Mesodermal cell (in vitro differentiated cells): ENCODE results near the gene CCDC47.

Experiments used
- H3K27ac ChIP-seq: 2 replicates; pipeline ENCODE4 v1.7.0; 2013; ENCODE audit warnings: mild to moderate bottlenecking, low read depth, low read length, moderate library complexity; ENCODE audit not compliant: severe bottlenecking
- H3K36me3 ChIP-seq: 2 replicates; pipeline ENCODE4 v1.7.1; 2013; ENCODE audit warnings: mild to moderate bottlenecking, low read length, moderate library complexity; ENCODE audit not compliant: control insufficient read depth, insufficient read depth
- H3K4me1 ChIP-seq: one replicate; pipeline ENCODE4 v1.7.1; 2013; ENCODE audit warnings: mild to moderate bottlenecking, low read length; ENCODE audit not compliant: insufficient read depth, control insufficient read depth, poor library complexity, severe bottlenecking
- H3K4me3 ChIP-seq: 2 replicates; pipeline ENCODE4 v1.7.0; 2013; ENCODE audit warnings: low read length, control low read depth, mild to moderate bottlenecking; ENCODE audit not compliant: insufficient read depth, poor library complexity, severe bottlenecking; ENCODE audit errors: extremely low read depth
- H3K9me3 ChIP-seq: 2 replicates; pipeline ENCODE4 v1.7.1; 2013; ENCODE audit warnings: mild to moderate bottlenecking, low read length, moderate library complexity; ENCODE audit not compliant: control insufficient read depth
- WGBS, 2 experiments: methylation state at CpG; one replicate each; pipeline ENCODE4 v1.1.5; 2013; ENCODE audit warnings: missing lambda C conversion rate in 2 of 2; ENCODE audit not compliant: insufficient coverage in 2 of 2; 5-methylcytosine and 5-hydroxymethylcytosine counted together

The CCDC47 gene

DNA sequence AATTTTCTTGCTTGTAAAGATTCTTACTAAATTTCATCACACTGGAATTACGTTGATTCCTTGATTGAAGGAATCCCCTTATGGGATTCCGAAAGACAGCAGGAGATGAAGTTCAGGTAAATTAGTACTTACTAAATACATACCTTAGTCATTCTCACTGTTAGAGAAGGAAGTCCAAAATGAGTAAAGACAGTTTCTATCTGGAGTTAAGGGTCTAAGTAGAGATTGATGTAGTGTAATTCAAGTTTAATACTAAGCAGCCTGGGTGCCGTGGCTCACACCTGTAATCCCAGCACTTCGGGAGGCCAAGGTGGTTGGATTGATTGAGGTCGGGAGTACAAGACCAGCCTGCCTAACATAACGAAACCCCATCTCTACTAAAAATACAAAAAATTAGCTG lies 10.1 kb upstream of the CCDC47 start:
- H3K36me3 ChIP-seq: peaks cover 72% of the 10 kb centered on the region
- no peak overlapping the region for H3K27ac ChIP-seq
- H3K4me1 ChIP-seq: no peaks in the 10 kb centered on the region
- no peak overlapping the region for H3K4me3 ChIP-seq
- 95% methylated on average over 3 of the region's 6 CpGs; no CpG with 5 or more reads in 1 of the 2 experiments for WGBS, 2 experiments
- H3K9me3 ChIP-seq: no peaks in the 10 kb centered on the region

DNA sequence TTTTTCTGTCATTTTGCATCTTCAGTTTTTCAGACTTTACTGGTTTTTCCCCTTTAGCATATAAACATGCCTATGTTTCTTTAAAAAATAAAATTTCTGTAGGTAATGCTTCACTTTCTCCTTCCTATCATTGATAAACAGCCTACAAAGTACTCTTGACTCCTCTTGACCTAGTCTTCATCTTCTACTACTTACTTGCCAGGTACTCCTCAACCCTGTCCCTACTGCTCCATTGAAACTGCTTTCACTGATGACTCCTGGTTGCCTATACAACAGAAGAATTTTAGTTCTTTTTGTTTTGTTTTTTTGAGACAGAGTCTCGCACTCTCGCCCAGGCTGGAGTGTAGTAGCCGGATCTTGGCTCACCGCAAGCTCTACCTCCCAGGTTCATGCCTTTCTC lies 7.5 kb upstream of the CCDC47 start:
- 86 to 100% methylated on average over 4 of the region's 4 CpGs for WGBS, 2 experiments
- H3K9me3 ChIP-seq: no peaks in the 10 kb centered on the region
- no peak overlapping the region for H3K4me3 ChIP-seq
- H3K27ac ChIP-seq: no peak overlapping the region
- H3K4me1 ChIP-seq: no peaks in the 10 kb centered on the region
- H3K36me3 ChIP-seq: peaks cover 77% of the 10 kb centered on the region

DNA sequence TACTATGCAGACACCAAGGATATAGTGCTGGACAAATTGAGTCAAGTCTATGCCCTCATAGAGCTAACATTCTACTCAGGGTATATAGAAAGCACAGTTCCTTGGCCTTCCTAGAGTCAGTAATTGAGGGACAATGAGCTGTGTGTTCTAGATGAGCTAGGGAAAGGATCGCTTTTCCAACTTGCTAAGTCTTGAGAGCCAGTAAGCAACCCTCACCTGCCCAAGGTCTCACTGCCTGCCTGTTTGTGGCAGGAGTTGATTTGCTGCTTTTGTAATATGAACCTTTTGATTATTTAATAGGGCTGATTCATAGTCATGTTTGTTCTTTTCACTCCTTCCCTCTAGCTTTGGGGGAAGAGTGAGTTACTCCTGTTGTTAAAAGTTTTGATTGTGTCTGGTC lies 7.1 kb upstream of the CCDC47 start:
- H3K36me3 ChIP-seq: peaks cover 77% of the 10 kb centered on the region
- WGBS, 2 experiments: 63% methylated on average over 1 of the region's 1 CpG; no CpG with 5 or more reads in 1 of the 2 experiments

DNA sequence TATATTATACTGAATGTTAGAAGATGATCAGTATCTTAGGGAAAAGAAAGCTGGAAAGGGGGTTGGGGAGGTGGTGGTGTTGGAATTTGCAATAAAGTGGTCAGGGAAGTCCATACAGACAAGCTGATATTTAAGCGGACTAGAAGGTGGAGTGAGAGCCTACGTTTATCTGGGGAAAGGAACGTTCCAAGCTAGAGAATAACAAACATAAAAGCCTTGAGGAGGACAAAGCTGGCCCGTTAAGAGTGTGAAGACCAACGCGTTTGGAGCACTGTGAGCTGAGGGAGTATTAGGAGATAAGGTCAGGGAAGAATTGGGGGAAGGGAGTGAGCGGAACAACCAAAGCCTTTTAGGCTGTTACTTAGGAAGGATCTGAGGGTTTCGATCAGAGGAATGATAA lies 2.0 kb upstream of the CCDC47 start:
- 5% methylated on average over 6 to 7 of the region's 8 CpGs for WGBS, 2 experiments

More for the DNA sequence above, 7.1 kb upstream of the CCDC47 start:
- H3K9me3 ChIP-seq: no peaks in the 10 kb centered on the region
- no peaks in the 10 kb centered on the region for H3K4me1 ChIP-seq
- H3K27ac ChIP-seq: no peak overlapping the region
- no peak overlapping the region for H3K4me3 ChIP-seq

DNA sequence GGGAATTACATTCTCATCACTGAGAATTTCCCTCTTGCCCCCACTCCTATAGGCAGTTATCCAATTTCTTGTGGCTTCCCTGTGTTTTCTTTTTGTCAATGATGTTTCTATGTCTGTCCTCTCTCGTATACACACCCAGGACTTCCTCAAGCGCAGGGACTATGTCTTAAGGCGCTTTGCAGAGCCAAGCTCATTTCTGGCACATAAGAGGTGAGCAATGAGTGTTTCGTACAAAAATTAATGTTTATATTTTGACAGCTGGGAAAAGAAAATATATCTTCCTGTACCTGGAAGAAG lies 1.5 kb upstream of the CCDC47 start:
- H3K27ac ChIP-seq: peak overlapping the region; percentile 43
- H3K4me3 ChIP-seq: peak overlapping the region; percentile 100
- no peaks in the 10 kb centered on the region for H3K9me3 ChIP-seq
- WGBS, 2 experiments: 0 to 10% methylated on average over 1 to 2 of the region's 4 CpGs
- no peaks in the 10 kb centered on the region for H3K4me1 ChIP-seq
- peaks cover 52% of the 10 kb centered on the region for H3K36me3 ChIP-seq

More for the DNA sequence above, 2.0 kb upstream of the CCDC47 start:
- no peaks in the 10 kb centered on the region for H3K4me1 ChIP-seq
- peak overlapping the region; percentile 43 for H3K27ac ChIP-seq
- H3K4me3 ChIP-seq: peak overlapping the region; percentile 100
- no peaks in the 10 kb centered on the region for H3K9me3 ChIP-seq
- H3K36me3 ChIP-seq: peaks cover 49% of the 10 kb centered on the region

DNA sequence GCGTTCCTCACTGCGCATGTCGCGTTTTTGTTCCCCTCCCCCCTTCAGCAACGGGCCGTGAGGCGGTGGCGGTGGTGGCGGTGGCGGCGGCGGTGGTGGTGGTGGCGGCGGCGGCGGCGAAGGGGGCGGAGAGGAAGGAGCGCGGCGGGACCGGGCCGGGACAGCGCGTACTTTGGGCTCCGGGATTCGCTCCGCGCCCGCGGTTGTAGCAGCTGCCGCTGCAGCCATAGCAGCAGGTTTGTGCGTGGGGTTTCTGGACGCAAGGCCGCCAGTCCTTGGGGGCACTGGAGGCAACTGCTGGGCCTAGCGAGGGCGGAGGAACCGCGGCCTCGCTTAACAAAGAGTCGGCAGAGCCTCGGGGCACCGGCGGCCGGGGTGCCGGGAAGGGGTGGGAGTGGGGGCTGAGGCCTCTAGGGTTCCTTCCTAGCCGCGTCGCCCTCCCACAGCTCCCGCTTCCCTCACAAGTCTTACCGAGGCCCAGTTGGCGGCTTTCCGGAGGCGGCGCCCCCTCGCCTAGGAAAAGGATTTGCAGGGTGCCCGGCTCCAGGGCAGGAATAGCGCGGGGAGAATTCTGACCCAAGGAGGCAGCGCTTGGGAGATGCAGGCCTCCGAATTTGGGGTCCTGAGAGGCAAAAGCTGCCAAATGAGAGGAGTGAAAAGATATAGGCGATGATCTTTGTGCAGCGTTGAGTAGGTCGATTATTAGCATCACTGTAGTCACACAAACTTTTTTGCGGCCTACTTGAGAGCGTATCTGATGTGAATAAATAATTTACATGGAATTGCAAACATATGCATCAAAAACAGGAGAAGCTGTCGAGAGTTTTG lies 958 bp upstream of the CCDC47 start, which contains the start of gene DDX42:
DDX42 (plus strand) TSS at position 30 of the 828 bp plus-strand sequence. CDS start 12,880 bp downstream, outside the sequence.
- WGBS, 2 experiments: 0% methylated on average over 34 to 35 of the region's 67 CpGs
- H3K4me3 ChIP-seq: peak within 1 kb of the TSS; percentile 100
- no peaks in the 10 kb centered on the region for H3K4me1 ChIP-seq
- peak within 1 kb of the TSS; percentile 100 for H3K27ac ChIP-seq
- H3K36me3 ChIP-seq: peaks cover 52% of the 10 kb centered on the region
- no peaks in the 10 kb centered on the region for H3K9me3 ChIP-seq

DNA sequence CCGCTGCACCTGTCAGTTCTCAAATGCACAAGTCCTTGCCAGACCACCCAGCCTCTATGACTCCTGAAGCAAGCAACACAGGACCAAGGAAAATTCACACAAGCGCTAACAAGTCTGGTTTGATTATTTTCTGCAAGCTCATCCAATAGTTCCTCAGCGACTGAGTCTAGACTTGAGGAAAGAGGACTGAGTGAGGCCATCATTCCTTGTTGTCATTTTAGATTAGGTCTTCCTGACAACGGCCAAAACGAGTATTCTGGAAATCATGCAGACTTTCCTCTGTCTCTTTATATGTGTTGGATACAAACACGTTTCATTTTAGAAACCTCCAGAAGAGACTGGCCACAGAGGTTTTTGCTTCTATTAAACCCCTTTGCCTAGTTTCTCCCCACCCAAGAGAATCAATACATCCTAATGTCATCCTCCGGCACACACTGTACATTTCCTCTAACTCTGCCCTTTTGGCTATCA lies 561 bp downstream of the CCDC47 start:
- peak overlapping the region; percentile 100 for H3K4me3 ChIP-seq
- 13 to 21% methylated on average over 4 to 6 of the region's 7 CpGs for WGBS, 2 experiments
- peaks cover 46% of the 10 kb centered on the region for H3K36me3 ChIP-seq
- no peaks in the 10 kb centered on the region for H3K9me3 ChIP-seq
- peak overlapping the region; percentile 100 for H3K27ac ChIP-seq
- no peaks in the 10 kb centered on the region for H3K4me1 ChIP-seq

DNA sequence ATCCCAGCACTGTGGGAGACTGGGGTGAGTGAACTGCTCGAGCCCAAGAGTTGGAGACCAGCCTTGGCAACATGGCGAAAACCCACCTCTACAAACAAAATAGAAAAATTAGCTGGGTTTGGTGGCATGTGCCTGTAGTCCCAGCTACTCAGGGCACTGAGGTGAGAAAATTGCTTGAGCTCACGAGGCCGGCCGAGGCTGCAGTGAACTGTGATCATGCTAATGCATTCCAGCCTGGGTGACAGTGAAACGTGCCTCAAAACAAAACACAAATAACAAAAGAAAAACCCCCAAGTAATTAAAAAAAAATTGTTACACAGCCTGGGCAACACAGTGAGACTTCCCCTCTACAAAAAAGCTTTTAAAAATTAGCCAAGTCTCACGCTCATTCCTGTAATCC lies 5.0 kb downstream of the CCDC47 start:
- Histone ChIP-seq H3K9me3 (no peaks in the 10 kb centered on the region), H3K27ac (no peak overlapping the region), H3K36me3 (peaks cover 60% of the 10 kb centered on the region), H3K4me1 (no peaks in the 10 kb centered on the region), H3K4me3 (no peak overlapping the region)
- 84 to 88% methylated on average over 1 to 4 of the region's 7 CpGs for WGBS, 2 experiments

DNA sequence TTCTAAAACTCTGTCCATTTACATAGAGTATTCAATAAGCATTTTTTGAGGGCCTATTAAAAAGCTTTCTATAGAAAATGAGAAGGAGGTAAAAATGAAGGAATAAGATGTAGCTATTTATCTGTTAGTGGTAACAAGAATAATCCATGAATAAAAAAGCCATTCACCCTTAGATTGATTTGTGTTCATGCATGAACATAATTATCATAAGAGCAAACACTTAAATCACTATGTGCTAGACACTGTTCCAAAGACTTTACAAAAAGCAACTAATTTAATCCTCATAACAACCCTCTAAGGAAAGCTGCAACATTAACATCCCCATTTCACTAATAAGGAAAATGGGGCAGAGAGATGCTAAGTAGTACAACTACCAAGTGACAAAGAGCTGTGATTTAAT lies 6.6 kb downstream of the CCDC47 start:
- Histone ChIP-seq H3K27ac (no peak overlapping the region), H3K4me3 (no peak overlapping the region), H3K9me3 (no peaks in the 10 kb centered on the region), H3K36me3 (peaks cover 76% of the 10 kb centered on the region), H3K4me1 (no peaks in the 10 kb centered on the region)

DNA sequence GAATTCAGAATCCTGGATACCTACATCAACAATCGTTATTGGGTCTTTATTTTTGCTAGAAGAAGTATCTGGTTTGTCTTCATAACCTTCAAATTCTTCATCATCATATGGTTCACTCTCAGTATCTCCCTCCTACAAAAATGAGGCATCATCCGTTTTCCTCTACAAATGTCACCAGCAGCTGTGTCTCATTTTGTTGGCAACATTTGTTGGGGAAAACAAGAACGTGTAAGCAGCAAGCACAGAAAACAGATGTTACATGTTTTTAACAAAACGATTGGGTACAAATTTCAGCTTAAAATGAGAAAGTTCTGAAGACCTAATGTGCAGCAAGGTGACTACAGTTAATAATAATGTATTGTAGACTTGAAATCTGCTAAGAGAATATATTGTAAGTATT lies 8.7 kb downstream of the CCDC47 start:
- no peak overlapping the region for H3K27ac ChIP-seq
- H3K4me3 ChIP-seq: no peak overlapping the region
- no peaks in the 10 kb centered on the region for H3K9me3 ChIP-seq
- WGBS, 2 experiments: 93 to 94% methylated on average over 3 of the region's 4 CpGs
- no peaks in the 10 kb centered on the region for H3K4me1 ChIP-seq
- peaks cover 81% of the 10 kb centered on the region for H3K36me3 ChIP-seq
